Measurements from ENCODE around the gene TJP1. TPM values are rescaled to one million over a fixed set of nuclear protein-coding genes. Genes with fewer than 3 reads are reported as not detected.

Gene TJP1
- polyA plus RNA-seq, 1 donor (not counting 4 experiments of a cell fraction or from before 2014, with no cell fraction given): 54.7 TPM

GRCh38 chr15:29859293-29859692, 37.0 kb upstream of the TJP1 start:
- TF ChIP-seq EZH2 (IDR thresholded peaks at IDR 0.05; ENCODE audit: low read length) (no peak), CTCF (optimal IDR thresholded peaks at IDR 0.05 in 1 of 3, IDR thresholded peaks at IDR 0.05 in 1 of 3, conservative IDR thresholded peaks at IDR 0.05 in 1 of 3; ENCODE audit: extremely low read depth in 1 of 3, insufficient read depth in 2 of 3, low read length in 3 of 3) (no peak)
- H4K20me1 ChIP-seq (ENCODE audit: control insufficient read depth, extremely low read depth, insufficient read depth, low read length): no peaks in the 10 kb centered on the region
- FAIRE-seq (no peak), DNase-seq (ENCODE audit: low read depth, low spot score) (no peak)
- H3K36me3 ChIP-seq (ENCODE audit: control insufficient read depth in 2 of 2, extremely low read depth in 1 of 2, insufficient read depth in 2 of 2, low read length in 2 of 2): no peaks in the 10 kb centered on the region
- H2AFZ ChIP-seq (ENCODE audit: control insufficient read depth, low read length): no peak overlapping the region
- no peak overlapping the region for H3K27ac ChIP-seq (ENCODE audit: control insufficient read depth, insufficient read depth, low read length)
- H3K4me1 ChIP-seq (ENCODE audit: control insufficient read depth, extremely low read depth, insufficient read depth, low read length): peaks cover 16% of the 10 kb centered on the region
- dilution Hi-C loops (cut with MboI; ENCODE audit: extremely low pct_ligation_motif_present, low sequenced_read_pairs): no loop called here
- H3K9me1 ChIP-seq (ENCODE audit: control insufficient read depth, extremely low read depth, insufficient read depth, low read length): no peaks in the 10 kb centered on the region
- no peaks in the 10 kb centered on the region for H3K79me2 ChIP-seq (ENCODE audit: control insufficient read depth, insufficient read depth, low read length)
- no peaks in the 10 kb centered on the region for H3K9me3 ChIP-seq (ENCODE audit: control insufficient read depth, low read depth, low read length)
- H3K4me2 ChIP-seq (ENCODE audit: control insufficient read depth, extremely low read depth, insufficient read depth, low read depth, low read length): no peak overlapping the region
- no peak overlapping the region for H3K9ac ChIP-seq (ENCODE audit: control insufficient read depth, extremely low read depth, insufficient read depth, low read length)
- no peaks in the 10 kb centered on the region for H3K27me3 ChIP-seq (ENCODE audit: control insufficient read depth, extremely low read depth, insufficient read depth, low read length)
- H3K4me3 ChIP-seq (ENCODE audit: control insufficient read depth in 2 of 3, extremely low read depth in 1 of 3, insufficient read depth in 2 of 3, low read depth in 1 of 3, low read length in 3 of 3): no peak overlapping the region

GRCh38 chr15:29857221-29857789, 35.0 kb upstream of the TJP1 start:
- FAIRE-seq (peak; percentile 46), DNase-seq (ENCODE audit: low read depth, low spot score) (no peak)
- no peaks in the 10 kb centered on the region for H4K20me1 ChIP-seq (ENCODE audit: control insufficient read depth, extremely low read depth, insufficient read depth, low read length)
- no peaks in the 10 kb centered on the region for H3K27me3 ChIP-seq (ENCODE audit: control insufficient read depth, extremely low read depth, insufficient read depth, low read length)
- H3K36me3 ChIP-seq (ENCODE audit: control insufficient read depth in 2 of 2, extremely low read depth in 1 of 2, insufficient read depth in 2 of 2, low read length in 2 of 2): no peaks in the 10 kb centered on the region
- H3K4me3 ChIP-seq (ENCODE audit: control insufficient read depth in 2 of 3, extremely low read depth in 1 of 3, insufficient read depth in 2 of 3, low read depth in 1 of 3, low read length in 3 of 3): no peak overlapping the region
- no peaks in the 10 kb centered on the region for H3K79me2 ChIP-seq (ENCODE audit: control insufficient read depth, insufficient read depth, low read length)
- H3K27ac ChIP-seq (ENCODE audit: control insufficient read depth, insufficient read depth, low read length): no peak overlapping the region
- peaks cover 18% of the 10 kb centered on the region for H3K4me1 ChIP-seq (ENCODE audit: control insufficient read depth, extremely low read depth, insufficient read depth, low read length)
- H2AFZ ChIP-seq (ENCODE audit: control insufficient read depth, low read length): no peak overlapping the region
- no peak overlapping the region for H3K9ac ChIP-seq (ENCODE audit: control insufficient read depth, extremely low read depth, insufficient read depth, low read length)
- H3K9me1 ChIP-seq (ENCODE audit: control insufficient read depth, extremely low read depth, insufficient read depth, low read length): no peaks in the 10 kb centered on the region
- H3K9me3 ChIP-seq (ENCODE audit: control insufficient read depth, low read depth, low read length): no peaks in the 10 kb centered on the region
- no peak overlapping the region for H3K4me2 ChIP-seq (ENCODE audit: control insufficient read depth, extremely low read depth, insufficient read depth, low read depth, low read length)
- dilution Hi-C loops (cut with MboI; ENCODE audit: extremely low pct_ligation_motif_present, low sequenced_read_pairs): no loop called here
- TF ChIP-seq CTCF (optimal IDR thresholded peaks at IDR 0.05 in 1 of 3, IDR thresholded peaks at IDR 0.05 in 1 of 3, conservative IDR thresholded peaks at IDR 0.05 in 1 of 3; ENCODE audit: extremely low read depth in 1 of 3, insufficient read depth in 2 of 3, low read length in 3 of 3) (no peak), EZH2 (IDR thresholded peaks at IDR 0.05; ENCODE audit: low read length) (no peak)
